Measurements from ENCODE around the gene CUX1.
"Not testable (repeated sequence)": the region's sequence is repeated elsewhere in the genome, so short reads cannot be mapped to it uniquely, and the experiment has no call there.

GRCh38 chr7:102329366-102329765, 511.9 kb downstream of the CUX1 start:
- TF ChIP-seq, protein P1, sequence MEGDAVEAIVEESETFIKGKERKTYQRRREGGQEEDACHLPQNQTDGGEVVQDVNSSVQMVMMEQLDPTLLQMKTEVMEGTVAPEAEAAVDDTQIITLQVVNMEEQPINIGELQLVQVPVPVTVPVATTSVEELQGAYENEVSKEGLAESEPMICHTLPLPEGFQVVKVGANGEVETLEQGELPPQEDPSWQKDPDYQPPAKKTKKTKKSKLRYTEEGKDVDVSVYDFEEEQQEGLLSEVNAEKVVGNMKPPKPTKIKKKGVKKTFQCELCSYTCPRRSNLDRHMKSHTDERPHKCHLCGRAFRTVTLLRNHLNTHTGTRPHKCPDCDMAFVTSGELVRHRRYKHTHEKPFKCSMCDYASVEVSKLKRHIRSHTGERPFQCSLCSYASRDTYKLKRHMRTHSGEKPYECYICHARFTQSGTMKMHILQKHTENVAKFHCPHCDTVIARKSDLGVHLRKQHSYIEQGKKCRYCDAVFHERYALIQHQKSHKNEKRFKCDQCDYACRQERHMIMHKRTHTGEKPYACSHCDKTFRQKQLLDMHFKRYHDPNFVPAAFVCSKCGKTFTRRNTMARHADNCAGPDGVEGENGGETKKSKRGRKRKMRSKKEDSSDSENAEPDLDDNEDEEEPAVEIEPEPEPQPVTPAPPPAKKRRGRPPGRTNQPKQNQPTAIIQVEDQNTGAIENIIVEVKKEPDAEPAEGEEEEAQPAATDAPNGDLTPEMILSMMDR (IDR thresholded peaks at IDR 0.05; ENCODE audit: low read depth, low read length, poor library complexity, severe bottlenecking): not testable (repeated sequence)
- TF ChIP-seq EZH2phosphoT487 (IDR thresholded peaks at IDR 0.05; ENCODE audit: borderline replicate concordance, low read length): not testable (repeated sequence)
